ENCODE measurements around the gene FOXR1.
A peak's percentile ranks its signal among the peaks of the same experiment; 100 is the strongest.

The FOXR1 gene

GRCh38 chr11:118971646-118972045 is at the start of gene FOXR1:
Gene FOXR1, plus strand, starts transcription at chr11:118971761. Its CDS starts 171 bp downstream, at chr11:118971932.
- DNase-seq (ENCODE audit: low spot score), result no peak

- DNase-seq (ENCODE audit: low spot score), result no peak
These were observed 49.4 kb upstream of the FOXR1 start for GRCh38 chr11:118921929-118922744.

- no peak for DNase-seq (ENCODE audit: low spot score)
These were observed 48.6 kb upstream of the FOXR1 start for GRCh38 chr11:118922745-118923627.

GRCh38 chr11:118923721-118924587 is 47.6 kb upstream of the FOXR1 start:
- no peak for DNase-seq (ENCODE audit: low spot score)

GRCh38 chr11:118924591-118925585 is 46.7 kb upstream of the FOXR1 start:
- DNase-seq (ENCODE audit: low spot score), result peak; percentile 57

GRCh38 chr11:118927554-118928100 is 43.9 kb upstream of the FOXR1 start:
- no peak for DNase-seq (ENCODE audit: low spot score)

GRCh38 chr11:118928101-118928869 is 43.3 kb upstream of the FOXR1 start:
- DNase-seq (ENCODE audit: low spot score), result peak; percentile 91

- peak; percentile 27 for DNase-seq (ENCODE audit: low spot score)
These were observed 42.6 kb upstream of the FOXR1 start for GRCh38 chr11:118928870-118929500.

- peak; percentile 57 for DNase-seq (ENCODE audit: low spot score)
These were observed 42.0 kb upstream of the FOXR1 start for GRCh38 chr11:118929501-118930093.

GRCh38 chr11:118930094-118930712 is 41.4 kb upstream of the FOXR1 start:
- peak; percentile 84 for DNase-seq (ENCODE audit: low spot score)

GRCh38 chr11:118931571-118931970 is 40.0 kb upstream of the FOXR1 start:
- DNase-seq (ENCODE audit: low spot score), result no peak

- DNase-seq (ENCODE audit: low spot score), result no peak
These were observed 38.1 kb upstream of the FOXR1 start for GRCh38 chr11:118933486-118933885.

- DNase-seq (ENCODE audit: low spot score), result no peak
These were observed 36.2 kb upstream of the FOXR1 start for GRCh38 chr11:118935376-118935775.

GRCh38 chr11:118938491-118939403 is 32.8 kb upstream of the FOXR1 start:
- DNase-seq (ENCODE audit: low spot score), result no peak

GRCh38 chr11:118939404-118939915 is 32.1 kb upstream of the FOXR1 start:
- no peak for DNase-seq (ENCODE audit: low spot score)

- no peak for DNase-seq (ENCODE audit: low spot score)
These were observed 31.5 kb upstream of the FOXR1 start for GRCh38 chr11:118939953-118940598.
